Activated T-cell treated with anti-CD3 and anti-CD28 coated beads for 4 hours (primary cell): Measurements from ENCODE around the gene PPM1L.

Experiments
- DNase-seq: peaks from one replicate; pipeline ENCODE4 v3.0.0-alpha.2; 2020

Gene PPM1L

GRCh38 chr3:160810362-160811236 is 54.6 kb downstream of the PPM1L start:
- no peak for DNase-seq

- DNase-seq: no peak
These were observed 55.2 kb downstream of the PPM1L start for GRCh38 chr3:160811237-160811548.

- no peak for DNase-seq
These were observed 56.3 kb downstream of the PPM1L start for GRCh38 chr3:160812304-160812703.

GRCh38 chr3:160815280-160815679 is 59.2 kb downstream of the PPM1L start:
- DNase-seq: no peak

- DNase-seq: no peak
These were observed 64.0 kb downstream of the PPM1L start for GRCh38 chr3:160820022-160820421.

GRCh38 chr3:160820430-160820829 is 64.4 kb downstream of the PPM1L start:
- no peak for DNase-seq

GRCh38 chr3:160822936-160823335 is 66.9 kb downstream of the PPM1L start:
- no peak for DNase-seq

GRCh38 chr3:160825311-160825800 is 69.3 kb downstream of the PPM1L start:
- DNase-seq: no peak

GRCh38 chr3:160826408-160826807 is 70.4 kb downstream of the PPM1L start:
- DNase-seq: no peak

GRCh38 chr3:160826991-160827390 is 71.0 kb downstream of the PPM1L start:
- no peak for DNase-seq

GRCh38 chr3:160827516-160827915 is 71.5 kb downstream of the PPM1L start:
- DNase-seq: no peak

GRCh38 chr3:160828880-160829279 is 72.8 kb downstream of the PPM1L start:
- DNase-seq: no peak

GRCh38 chr3:160829486-160830009 is 73.5 kb downstream of the PPM1L start:
- DNase-seq: no peak

GRCh38 chr3:160830796-160831195 is 74.8 kb downstream of the PPM1L start:
- no peak for DNase-seq

- DNase-seq: no peak
These were observed 75.4 kb downstream of the PPM1L start for GRCh38 chr3:160831401-160831800.

- DNase-seq: no peak
These were observed 81.5 kb downstream of the PPM1L start for GRCh38 chr3:160837394-160837980.

- DNase-seq: no peak
These were observed 84.6 kb downstream of the PPM1L start for GRCh38 chr3:160840590-160840989.

- no peak for DNase-seq
These were observed 85.4 kb downstream of the PPM1L start for GRCh38 chr3:160841455-160841854.

- no peak for DNase-seq
These were observed 86.3 kb downstream of the PPM1L start for GRCh38 chr3:160842021-160843005.

- DNase-seq: no peak
These were observed 95.7 kb downstream of the PPM1L start for GRCh38 chr3:160851629-160852210.

GRCh38 chr3:160852856-160853255 is 96.8 kb downstream of the PPM1L start:
- DNase-seq: no peak

- DNase-seq: no peak
These were observed 100.4 kb downstream of the PPM1L start for GRCh38 chr3:160856450-160856849.
